Measurements from ENCODE around the gene ATP6V0D1.

The ATP6V0D1 gene

DNA sequence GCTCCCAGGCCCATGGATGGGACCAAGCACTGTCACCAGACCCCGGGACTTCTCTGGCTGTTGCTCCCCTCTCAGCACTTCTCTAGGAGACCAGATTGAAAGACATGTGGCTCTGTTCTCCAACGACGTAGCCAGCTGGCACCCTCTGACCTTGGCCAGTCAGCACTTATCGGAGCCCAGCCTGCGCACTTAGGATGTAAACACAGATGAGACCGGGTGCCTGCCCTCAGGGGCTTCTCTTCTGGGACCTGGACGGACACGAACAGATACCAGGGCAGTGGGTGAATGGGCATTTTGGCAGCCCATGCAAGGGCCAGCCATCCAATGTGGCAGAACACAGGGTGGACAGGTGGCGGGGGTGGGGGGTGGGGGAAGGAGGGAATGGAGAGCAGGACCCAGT lies 71.3 kb downstream of the ATP6V0D1 start:
- ChIA-PET CTCF (interaction anchor here (1.7 to 6.0 kb wide), 3 partner anchors 10 to 149 kb away, joined by 5 to 33 read pairs (median 11); no protein-coding TSS in a partner anchor), POLR2A (no interaction called here)
- no peak for DNase-seq (ENCODE audit: extremely low spot score)
- TF ChIP-seq CTCF (IDR thresholded peaks at IDR 0.05; ENCODE audit: control extremely low read depth, extremely low read depth, low read depth, missing control alignments): no peak

- ChIA-PET CTCF (interaction anchor here (0.9 to 1.2 kb wide), 5 partner anchors 8 to 147 kb away, joined by 4 to 7 read pairs (median 4); partner anchors contain the start of gene ATP6V0D1), POLR2A (no interaction called here)
- TF ChIP-seq CTCF (IDR thresholded peaks at IDR 0.05; ENCODE audit: control extremely low read depth, extremely low read depth, low read depth, missing control alignments): no peak
- DNase-seq (ENCODE audit: extremely low spot score): no peak
Measured at GRCh38 chr16:67407788-67408452, 73.0 kb downstream of the ATP6V0D1 start.

DNA sequence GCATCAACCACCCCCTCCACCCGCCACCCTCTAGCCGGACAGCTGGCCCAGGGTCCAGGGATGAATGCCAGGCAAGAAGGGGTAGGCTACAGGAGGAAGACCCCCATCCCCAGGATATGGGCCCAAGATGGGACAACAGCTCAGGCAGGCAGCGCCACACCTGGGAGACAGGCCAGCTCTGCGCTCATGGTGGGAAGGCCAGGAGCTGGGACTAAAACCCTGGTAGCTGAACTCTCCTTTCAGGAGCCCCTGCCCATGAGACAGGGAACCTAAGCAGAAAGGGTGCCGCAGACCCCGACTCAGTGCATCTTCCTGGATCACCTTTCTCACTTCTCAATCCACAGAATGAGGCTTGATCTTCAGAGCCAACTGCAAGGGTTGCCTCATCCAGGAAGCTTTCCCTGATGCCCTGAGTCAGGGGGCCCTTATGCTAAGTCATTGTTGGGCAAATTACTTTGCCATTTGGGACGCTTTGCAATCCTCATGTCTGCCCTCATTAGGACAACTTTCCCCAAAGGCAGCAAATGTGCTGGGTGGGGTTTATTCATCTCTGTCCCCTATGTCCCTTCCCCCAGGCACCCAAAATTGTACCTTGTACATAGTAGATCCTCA lies 73.7 kb downstream of the ATP6V0D1 start:
- ChIA-PET CTCF (interaction anchor here (1.2 kb wide), 4 partner anchors 8 to 147 kb away, joined by 3 to 7 read pairs (median 4); partner anchors contain the start of gene ATP6V0D1), POLR2A (no interaction called here)
- TF ChIP-seq CTCF (IDR thresholded peaks at IDR 0.05; ENCODE audit: control extremely low read depth, extremely low read depth, low read depth, missing control alignments): no peak
- no peak for DNase-seq (ENCODE audit: extremely low spot score)

GRCh38 chr16:67406111-67406971 lies 74.6 kb downstream of the ATP6V0D1 start:
- CTCF ChIA-PET: interaction anchor here (1.2 to 1.8 kb wide), 2 partner anchors 17 to 59 kb away, joined by 3 to 4 read pairs; no protein-coding TSS in a partner anchor
- no peak for TF ChIP-seq CTCF (IDR thresholded peaks at IDR 0.05; ENCODE audit: control extremely low read depth, extremely low read depth, low read depth, missing control alignments)
- DNase-seq (ENCODE audit: extremely low spot score): no peak
- POLR2A ChIA-PET: no interaction called here

- ChIA-PET CTCF (interaction anchor here (1.8 kb wide), 1 partner anchor 60 kb away, joined by 4 read pairs; no protein-coding TSS in a partner anchor), POLR2A (no interaction called here)
- DNase-seq (ENCODE audit: extremely low spot score): no peak
- TF ChIP-seq CTCF (IDR thresholded peaks at IDR 0.05; ENCODE audit: control extremely low read depth, extremely low read depth, low read depth, missing control alignments): no peak
Measured at GRCh38 chr16:67405336-67405735, 75.6 kb downstream of the ATP6V0D1 start.

- no peak for DNase-seq (ENCODE audit: extremely low spot score)
- CTCF ChIA-PET: interaction anchor here (1.8 kb wide), 1 partner anchor 61 kb away, joined by 4 read pairs; no protein-coding TSS in a partner anchor
Measured at GRCh38 chr16:67404740-67405226, 76.2 kb downstream of the ATP6V0D1 start.

More at GRCh38 chr16:67404740-67405226, 76.2 kb downstream of the ATP6V0D1 start:
- TF ChIP-seq CTCF (IDR thresholded peaks at IDR 0.05; ENCODE audit: control extremely low read depth, extremely low read depth, low read depth, missing control alignments): no peak
- POLR2A ChIA-PET: no interaction called here
